IMR-90 (cell line): ENCODE results near the gene GUCY2C. TPM values are rescaled to one million over a fixed set of nuclear protein-coding genes. Genes with fewer than 3 reads are reported as not detected.

Experiments
- ATAC-seq: fragments of 200-7000 bp; cut with Tn5 transposase; 2 replicates; pipeline ENCODE4 v1.9.1; 2020; ENCODE audit warnings: low read depth, mild to moderate bottlenecking, moderate library complexity
- BruUV-seq: library from RNA; stranded (reverse); fragments of 400-500 nt; replicated peaks from 2 replicates; lab custom pipeline; 2021; lab: Mats Ljungman, UMichigan
- CTCF ChIA-PET: fragments of 300-600 bp; formaldehyde crosslinking; extraction: SDS; loops from one replicate; lab custom pipeline; 2021; ENCODE audit warnings: antibody characterized with exemption; lab: Yijun Ruan, JAX
- POLR2A ChIA-PET: fragments of 300-600 bp; sonication (Branson Sonifier 250); formaldehyde crosslinking; loops from one replicate; lab custom pipeline; 2022; ENCODE audit warnings: antibody characterized with exemption; ENCODE audit not compliant: unreplicated experiment; lab: Charles Lee
- DNase-seq: peaks from one replicate; pipeline ENCODE4 v3.0.0; 2013
- H2AFZ ChIP-seq: replicated peaks from 2 replicates; pipeline ENCODE3; 2013; ENCODE audit warnings: low read length, mild to moderate bottlenecking; ENCODE audit not compliant: poor library complexity
- H2AK5ac ChIP-seq: 2 replicates; pipeline ENCODE4 v1.6.1; 2013; ENCODE audit warnings: low read depth, low read length, inconsistent platforms
- H2AK9ac ChIP-seq: replicated peaks from 2 replicates; pipeline ENCODE3; 2013; ENCODE audit warnings: mild to moderate bottlenecking, low read depth, low read length, moderate library complexity; ENCODE audit not compliant: poor library complexity
- H2BK120ac ChIP-seq: 2 replicates; pipeline ENCODE4 v1.6.1; 2013; ENCODE audit warnings: low read depth, low read length, inconsistent platforms
- H2BK15ac ChIP-seq: 3 replicates; pipeline ENCODE4 v1.6.1; 2013; ENCODE audit warnings: low read depth, low read length, inconsistent platforms
- H2BK20ac ChIP-seq: 2 replicates; pipeline ENCODE4 v1.6.1; 2013; ENCODE audit warnings: low read depth, mild to moderate bottlenecking, inconsistent platforms, low read length, moderate library complexity
- H2BK5ac ChIP-seq: 2 replicates; pipeline ENCODE4 v1.6.1; 2013; ENCODE audit warnings: mild to moderate bottlenecking, low read depth, low read length, inconsistent platforms; ENCODE audit not compliant: poor library complexity, severe bottlenecking
- H3K14ac ChIP-seq: replicated peaks from 2 replicates; pipeline ENCODE4 v1.6.1; 2013; ENCODE audit warnings: low read depth, low read length, inconsistent platforms
- H3K18ac ChIP-seq: 2 replicates; pipeline ENCODE4 v1.6.1; 2013; ENCODE audit warnings: low read depth, low read length, control low read depth
- H3K23ac ChIP-seq: 2 replicates; pipeline ENCODE4 v1.6.1; 2013; ENCODE audit warnings: low read depth, low read length, inconsistent platforms
- H3K27ac ChIP-seq: 2 replicates; pipeline ENCODE4 v1.5.1; 2013; ENCODE audit warnings: mild to moderate bottlenecking, control low read depth, low read length; ENCODE audit not compliant: insufficient read depth
- H3K27me3 ChIP-seq: 2 replicates; pipeline ENCODE4 v1.6.1; 2013; ENCODE audit warnings: low read length; ENCODE audit not compliant: control insufficient read depth, insufficient read depth
- H3K36me3 ChIP-seq: 2 replicates; pipeline ENCODE4 v1.6.1; 2013; ENCODE audit warnings: low read length, mixed read lengths; ENCODE audit not compliant: control insufficient read depth, insufficient read depth
- H3K4ac ChIP-seq: 2 replicates; pipeline ENCODE4 v1.6.1; 2013; ENCODE audit warnings: low read depth, low read length, inconsistent platforms
- H3K4me1 ChIP-seq: 2 replicates; pipeline ENCODE4 v1.6.1; 2013; ENCODE audit warnings: low read length, mixed read lengths; ENCODE audit not compliant: control insufficient read depth, insufficient read depth
- H3K4me2 ChIP-seq: 2 replicates; pipeline ENCODE4 v1.6.1; 2013; ENCODE audit warnings: low read depth, mild to moderate bottlenecking, control low read depth, low read length, moderate library complexity
- H3K4me3 ChIP-seq: 2 replicates; pipeline ENCODE4 v1.5.1; 2013; ENCODE audit warnings: low read depth, mild to moderate bottlenecking, control low read depth, low read length, moderate library complexity; ENCODE audit not compliant: insufficient read depth
- H3K56ac ChIP-seq: 2 replicates; pipeline ENCODE4 v1.6.1; 2013; ENCODE audit warnings: low read length, inconsistent platforms; ENCODE audit not compliant: insufficient read depth; ENCODE audit errors: extremely low read depth
- H3K79me1 ChIP-seq, 2 experiments: 2 replicates each; pipeline ENCODE4 v1.6.1; 2013; ENCODE audit warnings: low read length in 2 of 2, inconsistent platforms in 1 of 2, low read depth in 1 of 2
- H3K9ac ChIP-seq: 2 replicates; pipeline ENCODE4 v1.6.1; 2013; ENCODE audit warnings: low read depth, low read length, control low read depth
- H3K9me1 ChIP-seq: 2 replicates; pipeline ENCODE4 v1.6.1; 2013; ENCODE audit warnings: low read length, inconsistent platforms; ENCODE audit not compliant: insufficient read depth
- H3K9me3 ChIP-seq: 2 replicates; pipeline ENCODE4 v1.6.1; 2013; ENCODE audit warnings: low read length; ENCODE audit not compliant: control insufficient read depth, insufficient read depth
- H4K20me1 ChIP-seq: 2 replicates; pipeline ENCODE4 v1.6.1; 2013; ENCODE audit warnings: low read length, inconsistent platforms; ENCODE audit not compliant: insufficient read depth
- H4K5ac ChIP-seq: 2 replicates; pipeline ENCODE4 v1.6.1; 2013; ENCODE audit warnings: mild to moderate bottlenecking, low read depth, low read length, control low read depth
- H4K8ac ChIP-seq, 2 experiments: 2 replicates each; pipeline ENCODE4 v1.6.1; 2013; ENCODE audit warnings: low read depth in 2 of 2, low read length in 2 of 2, control low read depth in 1 of 2, inconsistent platforms in 1 of 2
- H4K91ac ChIP-seq: 2 replicates; pipeline ENCODE4 v1.6.1; 2013; ENCODE audit warnings: low read depth, low read length, inconsistent platforms; ENCODE audit not compliant: insufficient read depth
- CHD1 ChIP-seq: IDR thresholded peaks from 2 replicates; pipeline ENCODE4 v1.6.1; 2012; ENCODE audit warnings: low read depth, low read length, improper control_type of control experiment
- CTCF ChIP-seq: conservative IDR thresholded peaks from 2 replicates; pipeline ENCODE4 v1.5.1; 2012; ENCODE audit warnings: mild to moderate bottlenecking, low read depth, low read length, improper control_type of control experiment
- ELK1 ChIP-seq: fragments of 150-350 bp; IDR thresholded peaks from 2 replicates; pipeline ENCODE4 v1.6.1; 2016; ENCODE audit warnings: low read depth, mild to moderate bottlenecking, low read length, moderate library complexity, borderline replicate concordance
- FOS ChIP-seq: fragments of 150-350 bp; IDR thresholded peaks from 2 replicates; pipeline ENCODE4 v1.6.1; 2016; ENCODE audit warnings: low read depth, low read length
- MAFK ChIP-seq: IDR thresholded peaks from 2 replicates; pipeline ENCODE4 v1.6.1; 2012; ENCODE audit warnings: low read depth, low read length, improper control_type of control experiment
- POLR2A ChIP-seq: IDR thresholded peaks from 2 replicates; pipeline ENCODE4 v1.6.1; 2012; ENCODE audit warnings: mild to moderate bottlenecking, low read depth, low read length
- RAD21 ChIP-seq: IDR thresholded peaks from 2 replicates; pipeline ENCODE4 v1.6.1; 2012; ENCODE audit warnings: low read length, improper control_type of control experiment
- RCOR1 ChIP-seq: IDR thresholded peaks from 2 replicates; pipeline ENCODE4 v1.6.1; 2012; ENCODE audit warnings: mild to moderate bottlenecking, low read length, improper control_type of control experiment; ENCODE audit not compliant: insufficient replicate concordance
- RFX5 ChIP-seq: IDR thresholded peaks from 2 replicates; pipeline ENCODE4 v1.8.0; 2012; ENCODE audit warnings: low read depth, mild to moderate bottlenecking, low read length, moderate library complexity
- SMC3 ChIP-seq: fragments of 150-350 bp; IDR thresholded peaks from 2 replicates; pipeline ENCODE4 v1.6.1; 2016; ENCODE audit warnings: low read depth, mild to moderate bottlenecking, antibody characterized with exemption, low read length, moderate library complexity
- USF2 ChIP-seq: fragments of 150-350 bp; IDR thresholded peaks from 2 replicates; pipeline ENCODE4 v1.6.1; 2017; ENCODE audit warnings: mild to moderate bottlenecking, antibody characterized with exemption, low read length, low read depth
- dilution Hi-C: fragments of 300-500 bp; cut with HindIII; formaldehyde crosslinking; loops from one replicate; pipeline ENCODE4 v1.14.3; 2018; ENCODE audit warnings: low sequenced_read_pairs; ENCODE audit not compliant: unreplicated experiment
- in situ Hi-C: fragments of 300-500 bp; cut with MboI; formaldehyde crosslinking; loops from 3 replicates; pipeline ENCODE4 v1.14.3; 2019; ENCODE audit warnings: low sequenced_read_pairs, inconsistent platforms, mixed read lengths
- intact Hi-C: fragments of 100-400 bp; cut with micrococcal nuclease; formaldehyde crosslinking; loops from 2 replicates; pipeline ENCODE4 v1.10.0; 2022
- polyA plus RNA-seq, 3 experiments: library from polyadenylated mRNA; depleted of rRNA; stranded (reverse); fragments of >200 nt; gene quantifications; 2 replicates each; pipeline ENCODE4 v1.2.3, GENCODE V29; 2012; ENCODE audit warnings: low replicate concordance in 1 of 3
- total RNA-seq: library from RNA; depleted of rRNA; stranded (reverse); fragments of >200 nt; gene quantifications from 2 replicates; pipeline ENCODE4 v1.2.3, GENCODE V29; 2012

Gene GUCY2C
- total and polyA plus RNA-seq, 2 of the 4 experiments (the other 2 are of a cell fraction) = not detected

- in situ Hi-C loops = no loop called here
- Histone ChIP-seq H3K23ac (no peak overlapping the region), H3K4me2 (no peak overlapping the region), H3K27ac (no peak overlapping the region), H2BK20ac (no peak overlapping the region), H2BK5ac (no peak overlapping the region), H3K18ac (no peak overlapping the region), H3K36me3 (no peaks in the 10 kb centered on the region), H3K56ac (no peak overlapping the region), H4K5ac (no peak overlapping the region), H3K9ac (no peak overlapping the region), H3K4me1 (no peaks in the 10 kb centered on the region), H2AFZ (no peak overlapping the region), H3K14ac (no peak overlapping the region), H2AK5ac (no peak overlapping the region), H2BK120ac (no peak overlapping the region), H3K27me3 (no peaks in the 10 kb centered on the region), H3K9me3 (no peaks in the 10 kb centered on the region), H3K4ac (no peak overlapping the region), H4K20me1 (no peaks in the 10 kb centered on the region), H2BK15ac (no peak overlapping the region), H3K79me1 (no peaks in the 10 kb centered on the region), H3K4me3 (no peak overlapping the region), H4K91ac (no peak overlapping the region), H3K9me1 (no peaks in the 10 kb centered on the region), H2AK9ac (no peak overlapping the region), H4K8ac (no peak overlapping the region)
- ChIA-PET CTCF (no interaction called here), POLR2A (no interaction called here)
- no peak for ATAC-seq
- DNase-seq = no peak
- TF ChIP-seq POLR2A (no peak), ELK1 (no peak), RCOR1 (no peak), FOS (no peak), RFX5 (no peak), SMC3 (no peak), RAD21 (no peak), CTCF (no peak), MAFK (no peak), USF2 (no peak), CHD1 (no peak)
- no TSS peak for BruUV-seq
- dilution Hi-C loops = no loop called here
- intact Hi-C loops = loop anchor here (10.0 kb wide), 1 partner anchor 209 kb away; the partner anchor contains the start of gene ART4
These were observed 60.6 kb downstream of the GUCY2C start for GRCh38 chr12:14635776-14636175.
